HepG2 (cell line): ENCODE results near the gene ENO1. TPM values are rescaled to one million over a fixed set of nuclear protein-coding genes. Genes with fewer than 3 reads are reported as not detected.

Experiments used
- ATF5 ChIP-seq: sonication (generic); formaldehyde crosslinking; IDR thresholded peaks from 2 replicates; pipeline ENCODE4 v1.4.0; 2020; ENCODE audit warnings: mild to moderate bottlenecking, low read depth, missing genetic modification reagents
- ATF7-NPFF ChIP-seq: sonication (generic); formaldehyde crosslinking; IDR thresholded peaks from 2 replicates; pipeline ENCODE4 v1.8.1; 2023; ENCODE audit warnings: mild to moderate bottlenecking, low read depth, missing genetic modification reagents, moderate library complexity
- CCAR2 ChIP-seq: fragments of 200-400 bp; formaldehyde crosslinking; optimal IDR thresholded peaks from 2 replicates; pipeline ENCODE3; 2018; ENCODE audit warnings: low read depth, mild to moderate bottlenecking, low read length, moderate library complexity
- CSRNP2 ChIP-seq: sonication (generic); formaldehyde crosslinking; conservative IDR thresholded peaks from 2 replicates; pipeline ENCODE4 v1.8.0; 2022; ENCODE audit warnings: low read depth, missing genetic modification reagents
- JUND ChIP-seq: sonication (generic); formaldehyde crosslinking; IDR thresholded peaks from 2 replicates; pipeline ENCODE4 v1.8.0; 2022; ENCODE audit warnings: mild to moderate bottlenecking, missing genetic modification reagents
- MYNN ChIP-seq: sonication (generic); formaldehyde crosslinking; IDR thresholded peaks from 2 replicates; pipeline ENCODE4 v1.4.0; 2020; ENCODE audit warnings: mild to moderate bottlenecking, low read depth, missing genetic modification reagents
- MYPOP ChIP-seq: sonication (generic); formaldehyde crosslinking; IDR thresholded peaks from 2 replicates; pipeline ENCODE4 v1.8.1; 2023; ENCODE audit warnings: mild to moderate bottlenecking, moderate library complexity, missing genetic modification reagents
- PPARG ChIP-seq: conservative IDR thresholded peaks from 2 replicates; pipeline ENCODE4 v1.6.1; 2016; ENCODE audit warnings: missing biosample characterization, missing genetic modification reagents
- PRDM10 ChIP-seq: sonication (generic); formaldehyde crosslinking; IDR thresholded peaks from 2 replicates; pipeline ENCODE4 v1.4.0; 2020; ENCODE audit warnings: low read depth, missing genetic modification reagents
- SIN3B ChIP-seq: fragments of 150-350 bp; IDR thresholded peaks from 2 replicates; pipeline ENCODE4 v1.6.1; 2014; ENCODE audit warnings: low read length
- SMAD3 ChIP-seq: sonication (generic); formaldehyde crosslinking; IDR thresholded peaks from 2 replicates; pipeline ENCODE4 v1.4.0; 2020; ENCODE audit warnings: missing genetic modification reagents
- SMYD3 ChIP-seq: sonication (generic); formaldehyde crosslinking; IDR thresholded peaks from 2 replicates; pipeline ENCODE4 v1.8.1; 2023; ENCODE audit warnings: mild to moderate bottlenecking, missing genetic modification reagents
- STAT5B ChIP-seq: sonication (generic); formaldehyde crosslinking; IDR thresholded peaks from 2 replicates; pipeline ENCODE4 v1.4.0; 2020; ENCODE audit warnings: missing genetic modification reagents
- TBP ChIP-seq: sonication (generic); formaldehyde crosslinking; IDR thresholded peaks from 2 replicates; pipeline ENCODE4 v1.5.0; 2020; ENCODE audit warnings: missing genetic modification reagents
- TRAFD1 ChIP-seq: sonication (generic); formaldehyde crosslinking; IDR thresholded peaks from 2 replicates; pipeline ENCODE4 v1.5.1; 2020; ENCODE audit warnings: missing genetic modification reagents, mild to moderate bottlenecking, borderline replicate concordance
- ZFX ChIP-seq: sonication (generic); formaldehyde crosslinking; IDR thresholded peaks from 2 replicates; pipeline ENCODE4 v1.4.0; 2020; ENCODE audit warnings: mild to moderate bottlenecking, low read depth, missing genetic modification reagents, moderate library complexity
- ZNF446 ChIP-seq: sonication (generic); formaldehyde crosslinking; IDR thresholded peaks from 2 replicates; pipeline ENCODE4 v1.5.0; 2020; ENCODE audit warnings: mild to moderate bottlenecking, missing genetic modification reagents
- ZNF607 ChIP-seq: sonication (generic); formaldehyde crosslinking; IDR thresholded peaks from 2 replicates; pipeline ENCODE4 v1.5.1; 2020; ENCODE audit warnings: missing genetic modification reagents, mild to moderate bottlenecking, borderline replicate concordance
- ZNF709 ChIP-seq: sonication (generic); formaldehyde crosslinking; IDR thresholded peaks from 2 replicates; pipeline ENCODE4 v1.5.0; 2020; ENCODE audit warnings: mild to moderate bottlenecking, missing genetic modification reagents
- polyA plus RNA-seq, 8 experiments: library from polyadenylated mRNA; depleted of rRNA in 3 of 8; stranded (reverse) in 7 of 8; unstranded in 1 of 8; fragments of >200 nt; fragmentation: Illumina TruSeq in 4 of 8; extraction: Trizol in 4 of 8; gene quantifications; 2 replicates each; pipeline versions ENCODE4 v1.2.1 to v1.2.3, GENCODE V29; 2011 to 2016; ENCODE audit warnings: low read depth in 4 of 8, missing spikeins in 1 of 8, mixed read lengths in 1 of 8; ENCODE audit not compliant: insufficient read depth in 1 of 8
- total RNA-seq, 5 experiments: library from RNA; depleted of rRNA; stranded (reverse); fragments of >200 nt; fragmentation: Illumina TruSeq; extraction: Trizol; gene quantifications; 2 replicates each; pipeline ENCODE4 v1.2.3, GENCODE V29; 2016; ENCODE audit warnings: low read depth in 1 of 5

The ENO1 gene
- total and polyA plus RNA-seq, 2 of the 13 experiments (the other 11 are each of a cell fraction or from before 2014, with no cell fraction given), result 1,559 to 3,103 TPM

GRCh38 chr1:8848663-8849386, 29.7 kb downstream of the ENO1 start (continued):
- TF ChIP-seq PRDM10 (CRISPR knock-in tag) (peak; percentile 73; the same call in 1 of the 2 replicates), CCAR2 (no peak), SMAD3 (CRISPR knock-in tag) (peak; percentile 48; the same call in 1 of the 2 replicates), JUND (CRISPR knock-in tag) (no peak), SIN3B (no peak), CSRNP2 (CRISPR knock-in tag) (no peak), MYPOP (peak; percentile 65), ATF5 (CRISPR knock-in tag) (no peak), ZNF709 (CRISPR knock-in tag) (no peak), TBP (no peak), ZNF446 (CRISPR knock-in tag) (no peak), TRAFD1 (CRISPR knock-in tag) (no peak), STAT5B (CRISPR knock-in tag) (no peak), ATF7-NPFF (0 out of 2 replicates have a peak, but pooled peaks have one; percentile 33), SMYD3 (no peak), PPARG (CRISPR knock-in tag) (peak; percentile 94), ZNF607 (CRISPR knock-in tag) (peak; percentile 57; the same call in 1 of the 2 replicates), ZFX (CRISPR knock-in tag) (peak; percentile 61; the same call in 1 of the 2 replicates), MYNN (CRISPR knock-in tag) (0 out of 2 replicates have a peak, but pooled peaks have one; percentile 47)
